Lower leg skin (tissue), 4 donors: ENCODE results near the gene CTSZ. TPM values are rescaled to one million over a fixed set of nuclear protein-coding genes. Genes with fewer than 3 reads are reported as not detected.
"Not testable (repeated sequence)": the region's sequence is repeated elsewhere in the genome, so short reads cannot be mapped to it uniquely, and the experiment has no call there.

Experiments used
- DNase-seq, 2 donors: peaks; one replicate each; pipeline ENCODE4 v3.0.0-alpha.2; 2019; ENCODE audit warnings: low spot score in 2 of 2
- H3K4me3 ChIP-seq: fragments of 200-600 bp; sonication (generic); 2 replicates; pipeline ENCODE4 v1.5.1; 2017; ENCODE audit warnings: mild to moderate bottlenecking, low read depth; ENCODE audit not compliant: poor library complexity, severe bottlenecking
- POLR2A ChIP-seq, 2 donors: fragments of 450-650 bp; IDR thresholded peaks; one replicate each; pipeline ENCODE4 v1.6.1; 2016 to 2017; ENCODE audit warnings: antibody characterized with exemption in 2 of 2, mild to moderate bottlenecking in 1 of 2, moderate library complexity in 1 of 2
- WGBS, 2 donors: methylation state at CpG; one replicate each; pipeline ENCODE4 v1.1.5; 2018; 5-methylcytosine and 5-hydroxymethylcytosine counted together
- intact Hi-C: fragments of 100-400 bp; cut with DNase I; formaldehyde crosslinking; loops from one replicate; pipeline ENCODE4 v1.15.0; 2023; ENCODE audit warnings: low total_unique reads
- total RNA-seq, 4 donors: library from RNA; depleted of rRNA; stranded (reverse); fragments of >200 nt; gene quantifications; one replicate each; pipeline ENCODE4 v1.1.0, GENCODE V29; 2016
- TF ChIP-seq, protein P1 (sequence below), 3 donors: fragments of 450-650 bp; IDR thresholded peaks; one replicate each; pipeline ENCODE4 v1.5.1; 2016; ENCODE audit warnings: antibody characterized with exemption in 3 of 3, mild to moderate bottlenecking in 3 of 3, moderate library complexity in 2 of 3

Gene CTSZ
- total RNA-seq, 4 donors from 2014 or later = 30.1 to 64.1 (median 40.0) TPM

GRCh38 chr20:59015411-59015810 is 8.4 kb upstream of the CTSZ start:
- H3K4me3 ChIP-seq = no peak overlapping the region
- DNase-seq = no peak
- intact Hi-C loops = no loop called here
- WGBS, 2 donors = 92% methylated on average over 16 of the region's 16 CpGs
- no peak for TF ChIP-seq POLR2A (IDR thresholded peaks at IDR 0.05)
- TF ChIP-seq, protein P1, sequence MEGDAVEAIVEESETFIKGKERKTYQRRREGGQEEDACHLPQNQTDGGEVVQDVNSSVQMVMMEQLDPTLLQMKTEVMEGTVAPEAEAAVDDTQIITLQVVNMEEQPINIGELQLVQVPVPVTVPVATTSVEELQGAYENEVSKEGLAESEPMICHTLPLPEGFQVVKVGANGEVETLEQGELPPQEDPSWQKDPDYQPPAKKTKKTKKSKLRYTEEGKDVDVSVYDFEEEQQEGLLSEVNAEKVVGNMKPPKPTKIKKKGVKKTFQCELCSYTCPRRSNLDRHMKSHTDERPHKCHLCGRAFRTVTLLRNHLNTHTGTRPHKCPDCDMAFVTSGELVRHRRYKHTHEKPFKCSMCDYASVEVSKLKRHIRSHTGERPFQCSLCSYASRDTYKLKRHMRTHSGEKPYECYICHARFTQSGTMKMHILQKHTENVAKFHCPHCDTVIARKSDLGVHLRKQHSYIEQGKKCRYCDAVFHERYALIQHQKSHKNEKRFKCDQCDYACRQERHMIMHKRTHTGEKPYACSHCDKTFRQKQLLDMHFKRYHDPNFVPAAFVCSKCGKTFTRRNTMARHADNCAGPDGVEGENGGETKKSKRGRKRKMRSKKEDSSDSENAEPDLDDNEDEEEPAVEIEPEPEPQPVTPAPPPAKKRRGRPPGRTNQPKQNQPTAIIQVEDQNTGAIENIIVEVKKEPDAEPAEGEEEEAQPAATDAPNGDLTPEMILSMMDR (IDR thresholded peaks at IDR 0.05) = no peak

- no peak for DNase-seq
- no peak overlapping the region for H3K4me3 ChIP-seq
- intact Hi-C loops = no loop called here
- TF ChIP-seq, protein P1 (IDR thresholded peaks at IDR 0.05) = no peak
- no peak for TF ChIP-seq POLR2A (IDR thresholded peaks at IDR 0.05)
- WGBS, 2 donors = 86 to 89% methylated on average over 13 to 16 of the region's 17 CpGs
Observed at GRCh38 chr20:59014680-59015389, 7.8 kb upstream of the CTSZ start.

GRCh38 chr20:59013959-59014608 is 7.0 kb upstream of the CTSZ start:
- intact Hi-C loops = no loop called here
- no peak overlapping the region for H3K4me3 ChIP-seq
- no peak for TF ChIP-seq POLR2A (IDR thresholded peaks at IDR 0.05)
- TF ChIP-seq, protein P1 (IDR thresholded peaks at IDR 0.05) = no peak
- 65 to 71% methylated on average over 13 of the region's 13 CpGs for WGBS, 2 donors
- DNase-seq = no peak

DNA sequence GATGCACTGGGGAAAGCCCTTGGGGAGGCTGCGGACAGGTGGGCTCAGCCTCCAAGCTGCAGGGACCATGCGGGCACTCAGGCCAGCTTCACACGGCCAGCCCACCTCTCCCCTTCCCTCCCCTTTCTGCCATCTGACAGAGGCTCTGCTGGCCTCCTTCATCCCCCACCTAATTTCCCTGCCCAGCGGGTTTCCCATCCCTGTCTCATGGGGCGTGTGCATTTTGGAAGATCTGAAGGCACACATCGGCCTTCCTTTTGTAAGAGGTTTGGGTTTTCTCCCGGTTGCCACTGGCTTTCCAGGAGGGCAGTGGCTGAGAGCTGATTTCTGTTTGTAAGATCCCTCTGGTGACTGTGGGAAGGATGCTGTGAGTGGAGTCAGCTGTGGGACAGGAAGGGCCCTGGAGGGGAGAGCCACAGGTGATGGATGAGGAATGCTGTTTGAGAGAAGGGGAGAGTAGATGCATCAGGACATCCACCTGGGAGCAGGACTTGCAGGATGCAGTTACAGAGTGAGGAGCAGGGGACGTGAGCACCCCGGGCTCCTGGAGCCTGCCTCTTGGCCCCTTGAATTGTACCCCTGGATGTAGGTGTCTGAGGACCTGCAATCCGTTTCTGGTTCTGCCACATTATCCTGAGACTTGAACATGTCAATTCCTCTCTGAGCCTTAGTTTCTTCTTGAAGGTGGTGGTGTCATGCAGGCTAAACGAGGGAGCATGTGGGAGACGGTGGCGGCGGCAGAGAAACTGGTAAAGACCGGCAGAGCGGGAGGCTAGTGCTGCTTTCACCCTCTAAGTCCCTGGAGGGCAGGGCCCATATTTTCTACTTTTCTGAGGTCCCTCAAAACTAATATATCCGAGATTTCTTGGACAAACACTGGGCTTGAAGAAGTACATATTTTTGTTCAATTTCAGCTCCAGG is 6.2 kb upstream of the CTSZ start:
- intact Hi-C loops = no loop called here
- WGBS, 2 donors = 89 to 91% methylated on average over 17 of the region's 17 CpGs
- DNase-seq = peak in 1 of 2 donors; percentile 75
- TF ChIP-seq POLR2A (IDR thresholded peaks at IDR 0.05) = no peak
- TF ChIP-seq, protein P1 (IDR thresholded peaks at IDR 0.05) = no peak
- no peak overlapping the region for H3K4me3 ChIP-seq

DNA sequence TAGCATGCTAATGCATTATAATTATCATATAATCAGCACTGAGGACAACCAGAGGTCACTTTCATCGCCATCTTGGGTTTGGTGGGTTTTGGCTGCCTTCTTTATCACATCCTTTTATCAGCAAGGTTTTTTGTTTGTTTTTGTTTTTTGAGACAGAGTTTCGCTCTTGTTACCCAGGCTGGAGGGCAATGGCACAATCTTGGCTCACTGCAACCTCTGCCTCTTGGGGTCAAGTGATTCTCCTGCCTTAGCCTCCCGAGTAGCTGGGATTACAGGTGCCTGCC is 4.8 kb upstream of the CTSZ start:
- 88 to 92% methylated on average over 3 of the region's 3 CpGs for WGBS, 2 donors
- DNase-seq, H3K4me3 ChIP-seq, intact Hi-C loops: not testable (repeated sequence)
